HG03280 (cell line): ENCODE data around the gene KIF21B.
"Not testable (repeated sequence)": the region's sequence is repeated elsewhere in the genome, so short reads cannot be mapped to it uniquely, and the experiment has no call there.

Experiments
- ATAC-seq: cut with Tn5 transposase; IDR thresholded peaks from one replicate; pipeline ENCODE4 v1.9.1; 2021; ENCODE audit warnings: mild to moderate bottlenecking, moderate library complexity; ENCODE audit not compliant: unreplicated experiment

The KIF21B gene

GRCh38 chr1:200971955-200972711 is 51.4 kb downstream of the KIF21B start:
- no peak for ATAC-seq

GRCh38 chr1:200971428-200971903 is 52.0 kb downstream of the KIF21B start:
- peak; percentile 47 for ATAC-seq

- ATAC-seq = no peak
These were observed 52.6 kb downstream of the KIF21B start for GRCh38 chr1:200970771-200971427.

GRCh38 chr1:200969726-200970561 is 53.6 kb downstream of the KIF21B start:
- peak; percentile 77 for ATAC-seq

- no peak for ATAC-seq
These were observed 54.8 kb downstream of the KIF21B start for GRCh38 chr1:200968469-200969410.

GRCh38 chr1:200967693-200968468 is 55.6 kb downstream of the KIF21B start:
- no peak for ATAC-seq

- no peak for ATAC-seq
These were observed 56.6 kb downstream of the KIF21B start for GRCh38 chr1:200966934-200967333.

- no peak for ATAC-seq
These were observed 58.3 kb downstream of the KIF21B start for GRCh38 chr1:200965111-200965805.

- not testable (repeated sequence) for ATAC-seq
These were observed 59.6 kb downstream of the KIF21B start for GRCh38 chr1:200963888-200964287.

GRCh38 chr1:200963076-200963475 is 60.4 kb downstream of the KIF21B start:
- ATAC-seq = no peak

- no peak for ATAC-seq
These were observed 60.9 kb downstream of the KIF21B start for GRCh38 chr1:200962631-200963030.

GRCh38 chr1:200962151-200962550 is 61.4 kb downstream of the KIF21B start:
- ATAC-seq = not testable (repeated sequence)

GRCh38 chr1:200960948-200961340 is 62.6 kb downstream of the KIF21B start:
- ATAC-seq = no peak

GRCh38 chr1:200960236-200960947 is 63.1 kb downstream of the KIF21B start:
- no peak for ATAC-seq

- ATAC-seq = no peak
These were observed 64.0 kb downstream of the KIF21B start for GRCh38 chr1:200959411-200959921.

- no peak for ATAC-seq
These were observed 64.9 kb downstream of the KIF21B start for GRCh38 chr1:200958597-200958996.

GRCh38 chr1:200954434-200954833 is 69.1 kb downstream of the KIF21B start:
- no peak for ATAC-seq

- no peak for ATAC-seq
These were observed 72.5 kb downstream of the KIF21B start for GRCh38 chr1:200951016-200951415.
